Activated CD4-positive, alpha-beta memory T cell treated with anti-CD3 and anti-CD28 coated beads, Interleukin-2, amount 10 ng/mL, durations not matched to agents 7 days and 5 days (primary cell): Measurements from ENCODE around the gene LPP. TPM values are rescaled to one million over a fixed set of nuclear protein-coding genes. Genes with fewer than 3 reads are reported as not detected.
"Not testable (repeated sequence)": the region's sequence is repeated elsewhere in the genome, so short reads cannot be mapped to it uniquely, and the experiment has no call there.

Experiments
- CTCF ChIA-PET: fragments of 350-600 bp; sonication (Branson Sonifier 250); formaldehyde crosslinking; loops from one replicate; lab custom pipeline; 2021; ENCODE audit warnings: antibody characterized with exemption, inconsistent platforms; lab: Charles Lee
- POLR2A ChIA-PET: fragments of 350-600 bp; sonication (Branson Sonifier 250); formaldehyde crosslinking; loops from one replicate; lab custom pipeline; 2021; ENCODE audit warnings: antibody characterized with exemption; lab: Charles Lee
- DNase-seq: peaks from one replicate; pipeline ENCODE4 v3.0.0-alpha.2; 2020
- H3K27ac Mint-ChIP-seq: one replicate; pipeline ENCODE4 v1.8.0; 2021; ENCODE audit warnings: mild to moderate bottlenecking, mixed read lengths
- H3K27me3 Mint-ChIP-seq: one replicate; pipeline ENCODE4 v1.8.0; 2021; ENCODE audit warnings: mixed read lengths
- H3K36me3 Mint-ChIP-seq: one replicate; pipeline ENCODE4 v1.8.0; 2021; ENCODE audit warnings: low read depth, mixed read lengths
- H3K4me1 Mint-ChIP-seq: one replicate; pipeline ENCODE4 v1.8.0; 2021; ENCODE audit warnings: mixed read lengths
- H3K4me3 Mint-ChIP-seq: one replicate; pipeline ENCODE4 v1.8.0; 2021; ENCODE audit warnings: mild to moderate bottlenecking, mixed read lengths
- H3K9me3 Mint-ChIP-seq: one replicate; pipeline ENCODE4 v1.8.0; 2021; ENCODE audit warnings: mixed read lengths
- total RNA-seq, 2 experiments: library from RNA; stranded (reverse); gene quantifications; one replicate each; pipeline ENCODE4 v1.2.3, GENCODE V29; 2021

Gene LPP
- total RNA-seq, 2 experiments from 2014 or later: 51.4 to 52.4 TPM

GRCh38 chr3:188125076-188125475, 28.9 kb upstream of the LPP start:
- no peak for DNase-seq
- H3K4me3 Mint-ChIP-seq: no peak overlapping the region
- ChIA-PET POLR2A (no interaction called here), CTCF (interaction anchor here (0.6 kb wide), 1 partner anchor 240 kb away, joined by 3 read pairs; no protein-coding TSS in a partner anchor)
- no peak overlapping the region for H3K27ac Mint-ChIP-seq
- no peaks in the 10 kb centered on the region for H3K36me3 Mint-ChIP-seq
- peaks cover 6% of the 10 kb centered on the region for H3K4me1 Mint-ChIP-seq
- H3K27me3 Mint-ChIP-seq: no peaks in the 10 kb centered on the region
- H3K9me3 Mint-ChIP-seq: no peaks in the 10 kb centered on the region

GRCh38 chr3:188126276-188126675, 27.7 kb upstream of the LPP start:
- Mint-ChIP-seq H3K27ac (no peak overlapping the region), H3K36me3 (no peaks in the 10 kb centered on the region), H3K9me3 (no peaks in the 10 kb centered on the region), H3K27me3 (no peaks in the 10 kb centered on the region), H3K4me1 (peaks cover 6% of the 10 kb centered on the region), H3K4me3 (no peak overlapping the region)
- ChIA-PET POLR2A (no interaction called here), CTCF (interaction anchor here (1.2 kb wide), 1 partner anchor 828 kb away, joined by 3 read pairs; no protein-coding TSS in a partner anchor)
- no peak for DNase-seq

- H3K36me3 Mint-ChIP-seq: no peaks in the 10 kb centered on the region
- H3K9me3 Mint-ChIP-seq: peaks cover 2% of the 10 kb centered on the region
- no peaks in the 10 kb centered on the region for H3K27me3 Mint-ChIP-seq
- no peak for DNase-seq
- ChIA-PET CTCF (interaction anchor here (0.6 to 1.2 kb wide), 2 partner anchors 828 to 829 kb away, joined by 3 read pairs; no protein-coding TSS in a partner anchor), POLR2A (no interaction called here)
- no peak overlapping the region for H3K4me3 Mint-ChIP-seq
- H3K27ac Mint-ChIP-seq: no peak overlapping the region
- H3K4me1 Mint-ChIP-seq: peaks cover 6% of the 10 kb centered on the region
These were observed 27.0 kb upstream of the LPP start for GRCh38 chr3:188126934-188127333.

GRCh38 chr3:188128905-188129304, 25.1 kb upstream of the LPP start:
- H3K27me3 Mint-ChIP-seq: no peaks in the 10 kb centered on the region
- H3K36me3 Mint-ChIP-seq: no peaks in the 10 kb centered on the region
- no peaks in the 10 kb centered on the region for H3K4me1 Mint-ChIP-seq
- ChIA-PET CTCF (no interaction called here), POLR2A (no interaction called here)
- DNase-seq: no peak
- peaks cover 6% of the 10 kb centered on the region for H3K9me3 Mint-ChIP-seq
- H3K27ac Mint-ChIP-seq: no peak overlapping the region
- H3K4me3 Mint-ChIP-seq: no peak overlapping the region

- H3K27me3 Mint-ChIP-seq, H3K27ac Mint-ChIP-seq, POLR2A ChIA-PET, H3K4me1 Mint-ChIP-seq, H3K4me3 Mint-ChIP-seq, H3K36me3 Mint-ChIP-seq, H3K9me3 Mint-ChIP-seq, DNase-seq: not testable (repeated sequence)
- CTCF ChIA-PET: interaction anchor here (0.7 to 2.8 kb wide), 3 partner anchors 12 to 390 kb away, joined by 3 to 6 read pairs (median 4); no protein-coding TSS in a partner anchor
These were observed 22.9 kb upstream of the LPP start for GRCh38 chr3:188131023-188131422.

GRCh38 chr3:188133219-188133618, 20.7 kb upstream of the LPP start:
- ChIA-PET POLR2A (no interaction called here), CTCF (interaction anchor here (2.8 kb wide), 1 partner anchor 393 kb away, joined by 6 read pairs; no protein-coding TSS in a partner anchor)
- H3K27me3 Mint-ChIP-seq: no peaks in the 10 kb centered on the region
- H3K36me3 Mint-ChIP-seq: no peaks in the 10 kb centered on the region
- peaks cover 6% of the 10 kb centered on the region for H3K9me3 Mint-ChIP-seq
- no peak for DNase-seq
- peaks cover 6% of the 10 kb centered on the region for H3K4me1 Mint-ChIP-seq
- H3K27ac Mint-ChIP-seq: no peak overlapping the region
- H3K4me3 Mint-ChIP-seq: no peak overlapping the region

GRCh38 chr3:188133646-188134045, 20.3 kb upstream of the LPP start:
- Mint-ChIP-seq H3K27ac (no peak overlapping the region), H3K36me3 (no peaks in the 10 kb centered on the region), H3K4me1 (peaks cover 6% of the 10 kb centered on the region), H3K4me3 (no peak overlapping the region), H3K9me3 (peaks cover 6% of the 10 kb centered on the region), H3K27me3 (no peaks in the 10 kb centered on the region)
- no peak for DNase-seq
- POLR2A ChIA-PET: no interaction called here
- CTCF ChIA-PET: no interaction called here

GRCh38 chr3:188134079-188134478, 19.9 kb upstream of the LPP start:
- no peak for DNase-seq
- ChIA-PET CTCF (no interaction called here), POLR2A (no interaction called here)
- peaks cover 6% of the 10 kb centered on the region for H3K4me1 Mint-ChIP-seq
- H3K27me3 Mint-ChIP-seq: peaks cover 1% of the 10 kb centered on the region
- H3K27ac Mint-ChIP-seq: no peak overlapping the region
- H3K36me3 Mint-ChIP-seq: no peaks in the 10 kb centered on the region
- H3K4me3 Mint-ChIP-seq: no peak overlapping the region
- H3K9me3 Mint-ChIP-seq: peaks cover 6% of the 10 kb centered on the region

GRCh38 chr3:188134856-188135255, 19.1 kb upstream of the LPP start:
- peaks cover 6% of the 10 kb centered on the region for H3K9me3 Mint-ChIP-seq

GRCh38 chr3:188135271-188135670, 18.7 kb upstream of the LPP start:
- H3K27ac Mint-ChIP-seq: no peak overlapping the region
- peaks cover 6% of the 10 kb centered on the region for H3K9me3 Mint-ChIP-seq
- H3K27me3 Mint-ChIP-seq: peaks cover 1% of the 10 kb centered on the region
- H3K4me3 Mint-ChIP-seq: no peak overlapping the region
- H3K4me1 Mint-ChIP-seq: peaks cover 6% of the 10 kb centered on the region
- no peak for DNase-seq
- ChIA-PET POLR2A (no interaction called here), CTCF (interaction anchor here (1.7 kb wide), 1 partner anchor 395 kb away, joined by 6 read pairs; no protein-coding TSS in a partner anchor)
- H3K36me3 Mint-ChIP-seq: no peaks in the 10 kb centered on the region

More at GRCh38 chr3:188134856-188135255, 19.1 kb upstream of the LPP start:
- ChIA-PET CTCF (interaction anchor here (1.7 kb wide), 1 partner anchor 394 kb away, joined by 6 read pairs; no protein-coding TSS in a partner anchor), POLR2A (no interaction called here)
- no peak for DNase-seq
- Mint-ChIP-seq H3K4me1 (peaks cover 6% of the 10 kb centered on the region), H3K27ac (no peak overlapping the region), H3K36me3 (no peaks in the 10 kb centered on the region), H3K27me3 (peaks cover 1% of the 10 kb centered on the region), H3K4me3 (no peak overlapping the region)

- POLR2A ChIA-PET: no interaction called here
- CTCF ChIA-PET: no interaction called here
- H3K27ac Mint-ChIP-seq: no peak overlapping the region
- H3K36me3 Mint-ChIP-seq: no peaks in the 10 kb centered on the region
- H3K27me3 Mint-ChIP-seq: peaks cover 5% of the 10 kb centered on the region
- peaks cover 6% of the 10 kb centered on the region for H3K4me1 Mint-ChIP-seq
- H3K4me3 Mint-ChIP-seq: no peak overlapping the region
- DNase-seq: no peak
- peaks cover 4% of the 10 kb centered on the region for H3K9me3 Mint-ChIP-seq
These were observed 16.9 kb upstream of the LPP start for GRCh38 chr3:188137051-188137450.

GRCh38 chr3:188139466-188139865, 14.5 kb upstream of the LPP start:
- Mint-ChIP-seq H3K36me3 (no peaks in the 10 kb centered on the region), H3K27me3 (peaks cover 8% of the 10 kb centered on the region), H3K4me1 (peaks cover 11% of the 10 kb centered on the region), H3K27ac (no peak overlapping the region), H3K9me3 (no peaks in the 10 kb centered on the region), H3K4me3 (no peak overlapping the region)
- no peak for DNase-seq
- POLR2A ChIA-PET: interaction anchor here (1.7 kb wide), 1 partner anchor 15 kb away, joined by 3 read pairs; no protein-coding TSS in a partner anchor
- CTCF ChIA-PET: interaction anchor here (1.4 to 1.6 kb wide), 2 partner anchors 397 to 399 kb away, joined by 3 to 6 read pairs; no protein-coding TSS in a partner anchor

- no peak overlapping the region for H3K27ac Mint-ChIP-seq
- DNase-seq: no peak
- POLR2A ChIA-PET: no interaction called here
- CTCF ChIA-PET: no interaction called here
- H3K4me3 Mint-ChIP-seq: no peak overlapping the region
- H3K9me3 Mint-ChIP-seq: no peaks in the 10 kb centered on the region
- no peaks in the 10 kb centered on the region for H3K36me3 Mint-ChIP-seq
- H3K27me3 Mint-ChIP-seq: peaks cover 6% of the 10 kb centered on the region
- peaks cover 13% of the 10 kb centered on the region for H3K4me1 Mint-ChIP-seq
These were observed 7.7 kb upstream of the LPP start for GRCh38 chr3:188146219-188146618.

GRCh38 chr3:188147782-188148181, 6.2 kb upstream of the LPP start:
- no peaks in the 10 kb centered on the region for H3K36me3 Mint-ChIP-seq
- H3K9me3 Mint-ChIP-seq: no peaks in the 10 kb centered on the region
- CTCF ChIA-PET: no interaction called here
- POLR2A ChIA-PET: no interaction called here
- H3K4me1 Mint-ChIP-seq: peaks cover 17% of the 10 kb centered on the region
- H3K27ac Mint-ChIP-seq: no peak overlapping the region
- no peak for DNase-seq
- H3K27me3 Mint-ChIP-seq: no peaks in the 10 kb centered on the region
- no peak overlapping the region for H3K4me3 Mint-ChIP-seq
